MCF 10A (cell line): ENCODE data around the gene CACNA2D4. TPM values are rescaled to one million over a fixed set of nuclear protein-coding genes. Genes with fewer than 3 reads are reported as not detected.

ENCODE experiments used
- BruUV-seq: library from RNA; stranded (reverse); fragments of 400-500 nt; replicated peaks from 2 replicates; lab custom pipeline; 2021; lab: Mats Ljungman, UMichigan
- CTCF ChIA-PET: fragments of 300-600 bp; sonication (Branson Sonifier 250); formaldehyde crosslinking; extraction: SDS; loops from one replicate; lab custom pipeline; 2021; ENCODE audit warnings: antibody characterized with exemption, inconsistent platforms; lab: Yijun Ruan, JAX
- POLR2A ChIA-PET: fragments of 300-600, 350-650 bp; sonication (Branson Sonifier 250); formaldehyde crosslinking; extraction: SDS; loops from one replicate; lab custom pipeline; 2020; ENCODE audit warnings: antibody characterized with exemption, inconsistent platforms; lab: Yijun Ruan, JAX
- DNase-seq: peaks from one replicate; pipeline ENCODE4 v3.0.0-alpha.2; 2018; ENCODE audit not compliant: unreplicated experiment
- H3K27ac Mint-ChIP-seq: one replicate; pipeline ENCODE4 v1.8.0; 2022; ENCODE audit warnings: mild to moderate bottlenecking, low read depth, mixed read lengths; ENCODE audit not compliant: unreplicated experiment
- H3K27me3 Mint-ChIP-seq: one replicate; pipeline ENCODE4 v1.8.0; 2022; ENCODE audit warnings: mixed read lengths; ENCODE audit not compliant: insufficient read depth, unreplicated experiment
- H3K36me3 Mint-ChIP-seq: one replicate; pipeline ENCODE4 v1.8.0; 2022; ENCODE audit warnings: mild to moderate bottlenecking, moderate library complexity, mixed read lengths; ENCODE audit not compliant: insufficient read depth, unreplicated experiment
- H3K4me1 Mint-ChIP-seq: one replicate; pipeline ENCODE4 v1.8.0; 2022; ENCODE audit warnings: mixed read lengths; ENCODE audit not compliant: insufficient read depth, unreplicated experiment
- H3K4me3 Mint-ChIP-seq: one replicate; pipeline ENCODE4 v1.8.0; 2022; ENCODE audit warnings: mild to moderate bottlenecking, moderate library complexity, mixed read lengths; ENCODE audit not compliant: unreplicated experiment
- H3K9me3 Mint-ChIP-seq: one replicate; pipeline ENCODE4 v1.8.0; 2022; ENCODE audit warnings: mixed read lengths; ENCODE audit not compliant: unreplicated experiment
- intact Hi-C: fragments of 100-400 bp; cut with micrococcal nuclease; formaldehyde crosslinking; loops from 2 replicates; pipeline ENCODE4 v1.14.1; 2022
- total RNA-seq: library from RNA; stranded (reverse); gene quantifications from 2 replicates; pipeline ENCODE4 v1.2.3, GENCODE V29; 2022
- TF ChIP-seq, protein P1 (sequence below): fragments of 200-600 bp; IDR thresholded peaks from one replicate; pipeline ENCODE4 v1.8.0; 2022; ENCODE audit warnings: antibody characterized with exemption, mild to moderate bottlenecking; ENCODE audit not compliant: unreplicated experiment

CACNA2D4 gene
- total RNA-seq, 1 experiment from 2014 or later, result not detected

DNA sequence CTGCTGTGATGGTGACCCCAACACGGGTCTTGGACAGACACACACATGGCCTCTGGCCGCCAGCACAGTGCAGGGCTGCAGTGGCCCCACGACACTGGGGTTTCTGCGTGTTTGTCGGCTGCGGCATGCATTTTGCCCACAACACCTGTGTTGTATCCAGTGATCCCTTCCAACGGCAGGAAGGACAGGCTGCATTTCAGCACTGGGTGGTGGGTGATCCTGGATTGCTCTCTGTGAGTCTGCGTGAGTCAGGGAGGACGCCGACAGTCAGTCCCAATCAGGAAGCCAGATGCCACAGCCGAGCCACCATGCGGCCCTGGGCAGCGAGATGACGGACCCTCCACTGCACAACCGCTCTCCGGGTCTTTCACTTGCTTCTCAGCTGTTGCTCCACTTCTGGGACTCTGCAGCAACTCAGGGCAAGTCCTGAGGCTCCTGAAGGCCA lies 77.4 kb downstream of the CACNA2D4 start:
- no peak for DNase-seq
- CTCF ChIA-PET, result no interaction called here
- POLR2A ChIA-PET, result no interaction called here
- Mint-ChIP-seq H3K4me1 (no peaks in the 10 kb centered on the region), H3K27me3 (peaks cover 77% of the 10 kb centered on the region), H3K36me3 (no peaks in the 10 kb centered on the region), H3K27ac (no peak overlapping the region), H3K9me3 (no peaks in the 10 kb centered on the region), H3K4me3 (no peak overlapping the region)
- intact Hi-C loops, result no loop called here
- no TSS peak for BruUV-seq
- TF ChIP-seq, protein P1, sequence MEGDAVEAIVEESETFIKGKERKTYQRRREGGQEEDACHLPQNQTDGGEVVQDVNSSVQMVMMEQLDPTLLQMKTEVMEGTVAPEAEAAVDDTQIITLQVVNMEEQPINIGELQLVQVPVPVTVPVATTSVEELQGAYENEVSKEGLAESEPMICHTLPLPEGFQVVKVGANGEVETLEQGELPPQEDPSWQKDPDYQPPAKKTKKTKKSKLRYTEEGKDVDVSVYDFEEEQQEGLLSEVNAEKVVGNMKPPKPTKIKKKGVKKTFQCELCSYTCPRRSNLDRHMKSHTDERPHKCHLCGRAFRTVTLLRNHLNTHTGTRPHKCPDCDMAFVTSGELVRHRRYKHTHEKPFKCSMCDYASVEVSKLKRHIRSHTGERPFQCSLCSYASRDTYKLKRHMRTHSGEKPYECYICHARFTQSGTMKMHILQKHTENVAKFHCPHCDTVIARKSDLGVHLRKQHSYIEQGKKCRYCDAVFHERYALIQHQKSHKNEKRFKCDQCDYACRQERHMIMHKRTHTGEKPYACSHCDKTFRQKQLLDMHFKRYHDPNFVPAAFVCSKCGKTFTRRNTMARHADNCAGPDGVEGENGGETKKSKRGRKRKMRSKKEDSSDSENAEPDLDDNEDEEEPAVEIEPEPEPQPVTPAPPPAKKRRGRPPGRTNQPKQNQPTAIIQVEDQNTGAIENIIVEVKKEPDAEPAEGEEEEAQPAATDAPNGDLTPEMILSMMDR, result no peak

DNA sequence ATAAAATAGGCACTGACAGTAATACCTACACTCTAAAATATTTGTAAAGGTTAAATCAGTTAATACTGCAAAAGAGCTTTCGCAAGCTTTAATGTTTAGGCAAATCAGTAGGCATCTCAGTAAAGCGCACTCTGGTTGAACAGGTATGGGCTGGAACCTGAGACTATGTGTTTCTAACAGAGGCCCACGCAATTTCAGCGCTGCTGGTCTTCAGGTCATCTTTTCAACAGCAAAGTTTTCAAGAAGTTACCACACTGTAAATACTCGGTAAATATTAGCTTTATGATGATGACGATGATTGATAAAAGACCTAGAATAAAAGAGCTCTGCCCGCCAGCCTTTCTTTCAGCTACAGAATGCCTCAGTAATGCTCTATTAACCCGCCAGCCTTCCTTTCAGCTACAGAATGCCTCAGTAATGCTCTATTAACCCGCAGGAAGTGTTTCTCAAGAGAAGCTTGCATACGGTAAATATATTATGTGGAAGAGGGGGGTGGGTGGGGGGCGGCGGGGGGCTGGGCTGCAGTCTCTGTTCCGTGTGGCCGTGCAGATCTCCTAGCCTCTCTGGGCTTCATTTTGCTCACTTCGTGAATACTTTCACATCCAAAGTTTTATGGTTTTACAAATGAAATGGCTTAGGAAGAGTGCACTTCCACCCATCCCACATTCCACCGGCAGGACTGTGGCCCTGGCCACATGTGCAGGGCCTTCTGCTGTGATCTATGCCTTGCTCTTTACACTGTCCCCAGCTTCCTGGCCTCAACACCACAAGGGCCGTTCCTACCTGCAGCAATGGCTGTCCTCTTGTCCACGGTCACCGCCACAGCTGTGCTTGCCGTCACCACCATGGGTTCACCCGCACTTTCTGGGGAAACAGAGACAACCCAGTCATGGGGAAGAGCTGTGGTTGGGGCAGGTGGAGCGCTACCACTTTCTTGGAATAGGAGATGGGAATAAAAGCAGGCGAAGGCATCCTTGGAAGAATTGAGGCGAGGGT lies 78.2 kb downstream of the CACNA2D4 start:
- H3K27me3 Mint-ChIP-seq, result peaks cover 70% of the 10 kb centered on the region

DNA sequence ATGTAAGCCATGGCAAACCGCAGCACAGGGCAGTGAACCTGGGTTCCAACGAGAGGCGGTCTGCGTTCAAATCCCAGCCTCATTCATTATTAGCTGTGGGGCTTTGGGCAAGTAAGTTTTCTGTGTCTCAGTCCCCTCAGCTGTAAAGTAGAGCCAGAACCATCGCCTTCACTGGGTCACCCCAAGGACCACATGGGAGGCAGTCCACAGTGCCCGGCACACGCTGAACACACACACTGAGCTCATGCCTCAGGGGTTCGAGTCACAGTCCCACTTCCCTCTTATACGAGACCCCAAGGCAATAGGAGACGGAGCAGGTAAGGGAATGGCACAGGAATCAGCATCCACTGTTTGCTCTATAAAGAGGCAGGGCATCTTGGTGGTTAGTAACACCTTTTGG lies 79.0 kb downstream of the CACNA2D4 start:
- ChIA-PET POLR2A (no interaction called here), CTCF (interaction anchor here (0.7 to 1.2 kb wide), 2 partner anchors 86 to 207 kb away, joined by 3 read pairs; no protein-coding TSS in a partner anchor)
- no peaks in the 10 kb centered on the region for H3K9me3 Mint-ChIP-seq
- no peak overlapping the region for H3K27ac Mint-ChIP-seq
- TF ChIP-seq, protein P1, result no peak
- no peak overlapping the region for H3K4me3 Mint-ChIP-seq
- DNase-seq, result no peak
- H3K36me3 Mint-ChIP-seq, result no peaks in the 10 kb centered on the region
- peaks cover 68% of the 10 kb centered on the region for H3K27me3 Mint-ChIP-seq
- no TSS peak for BruUV-seq
- H3K4me1 Mint-ChIP-seq, result no peaks in the 10 kb centered on the region
- intact Hi-C loops, result no loop called here

More for the DNA sequence above, 78.2 kb downstream of the CACNA2D4 start:
- H3K9me3 Mint-ChIP-seq, result no peaks in the 10 kb centered on the region
- no peak for DNase-seq
- no peaks in the 10 kb centered on the region for H3K36me3 Mint-ChIP-seq
- TF ChIP-seq, protein P1, result no peak
- no peak overlapping the region for H3K4me3 Mint-ChIP-seq
- CTCF ChIA-PET, result interaction anchor here (0.7 to 1.2 kb wide), 2 partner anchors 85 to 208 kb away, joined by 3 read pairs; no protein-coding TSS in a partner anchor
- no TSS peak for BruUV-seq
- no peaks in the 10 kb centered on the region for H3K4me1 Mint-ChIP-seq
- intact Hi-C loops, result no loop called here
- POLR2A ChIA-PET, result no interaction called here
- no peak overlapping the region for H3K27ac Mint-ChIP-seq

DNA sequence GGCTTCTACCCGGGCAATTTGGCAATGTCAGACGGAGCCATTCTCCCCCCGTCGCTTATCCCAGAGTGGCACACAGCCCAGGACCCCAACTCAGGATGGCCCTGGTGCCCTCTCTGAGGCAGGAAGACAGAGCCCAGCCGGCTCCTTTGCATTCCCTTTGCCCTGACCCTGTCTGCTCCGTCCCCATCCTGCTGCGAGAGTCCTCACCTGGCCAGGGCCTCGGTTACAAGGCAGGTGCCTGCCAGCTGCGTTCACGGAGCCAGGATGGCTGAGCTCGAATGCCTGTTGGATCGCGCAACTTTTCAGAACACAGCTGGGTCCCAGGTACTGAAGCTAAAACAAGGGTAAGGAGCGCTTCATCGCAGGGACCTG lies 79.5 kb downstream of the CACNA2D4 start:
- TF ChIP-seq, protein P1, result no peak
- Mint-ChIP-seq H3K36me3 (no peaks in the 10 kb centered on the region), H3K9me3 (no peaks in the 10 kb centered on the region), H3K4me3 (no peak overlapping the region), H3K4me1 (no peaks in the 10 kb centered on the region), H3K27ac (no peak overlapping the region), H3K27me3 (peaks cover 68% of the 10 kb centered on the region)
- intact Hi-C loops, result no loop called here
- ChIA-PET POLR2A (no interaction called here), CTCF (interaction anchor here (0.5 to 1.2 kb wide), 2 partner anchors 83 to 207 kb away, joined by 3 to 4 read pairs; no protein-coding TSS in a partner anchor)
- no peak for DNase-seq
- BruUV-seq, result no TSS peak
